Activated CD8-positive, alpha-beta T cell treated with anti-CD3 and anti-CD28 coated beads for 36 hours (primary cell): Measurements from ENCODE around the gene SLFN14. TPM values are rescaled to one million over a fixed set of nuclear protein-coding genes. Genes with fewer than 3 reads are reported as not detected.
"Not testable (repeated sequence)": the region's sequence is repeated elsewhere in the genome, so short reads cannot be mapped to it uniquely, and the experiment has no call there.

Source experiments
- ATAC-seq: fragments of 200-7000 bp; cut with Tn5 transposase; one replicate; pipeline ENCODE4 v1.10.0; 2021; ENCODE audit warnings: mild to moderate bottlenecking, moderate library complexity
- CTCF ChIA-PET: fragments of 350-600 bp; sonication (Branson Sonifier 250); formaldehyde crosslinking; loops from one replicate; lab custom pipeline; 2021; ENCODE audit warnings: antibody characterized with exemption; lab: Charles Lee
- POLR2A ChIA-PET: fragments of 350-600 bp; sonication (Branson Sonifier 250); formaldehyde crosslinking; loops from one replicate; lab custom pipeline; 2021; ENCODE audit warnings: antibody characterized with exemption; lab: Charles Lee
- DNase-seq: peaks from one replicate; pipeline ENCODE4 v3.0.0-alpha.2; 2020
- H3K27ac Mint-ChIP-seq: one replicate; pipeline ENCODE4 v1.8.0; 2021; ENCODE audit warnings: mild to moderate bottlenecking, mixed read lengths
- H3K27me3 Mint-ChIP-seq: one replicate; pipeline ENCODE4 v1.8.0; 2021; ENCODE audit warnings: mixed read lengths
- H3K36me3 Mint-ChIP-seq: one replicate; pipeline ENCODE4 v1.8.0; 2021; ENCODE audit warnings: low read depth, mixed read lengths
- H3K4me1 Mint-ChIP-seq: one replicate; pipeline ENCODE4 v1.8.0; 2021; ENCODE audit warnings: low read depth, mixed read lengths
- H3K4me3 Mint-ChIP-seq: one replicate; pipeline ENCODE4 v1.8.0; 2021; ENCODE audit warnings: mild to moderate bottlenecking, moderate library complexity, mixed read lengths
- H3K9me3 Mint-ChIP-seq: one replicate; pipeline ENCODE4 v1.8.0; 2021; ENCODE audit warnings: mixed read lengths
- intact Hi-C: fragments of 100-400 bp; cut with micrococcal nuclease; formaldehyde crosslinking; loops from one replicate; pipeline ENCODE4 v1.10.0; 2022
- total RNA-seq, 2 experiments: library from RNA; stranded (reverse); gene quantifications; one replicate each; pipeline ENCODE4 v1.2.3, GENCODE V29; 2021
- TF ChIP-seq, protein P1 (sequence below): fragments of 200-600 bp; IDR thresholded peaks from one replicate; pipeline ENCODE4 v1.8.0; 2022; ENCODE audit warnings: antibody characterized with exemption, mild to moderate bottlenecking

Gene SLFN14
- total RNA-seq, 2 experiments from 2014 or later: 0.11 TPM; not detected in 1

DNA sequence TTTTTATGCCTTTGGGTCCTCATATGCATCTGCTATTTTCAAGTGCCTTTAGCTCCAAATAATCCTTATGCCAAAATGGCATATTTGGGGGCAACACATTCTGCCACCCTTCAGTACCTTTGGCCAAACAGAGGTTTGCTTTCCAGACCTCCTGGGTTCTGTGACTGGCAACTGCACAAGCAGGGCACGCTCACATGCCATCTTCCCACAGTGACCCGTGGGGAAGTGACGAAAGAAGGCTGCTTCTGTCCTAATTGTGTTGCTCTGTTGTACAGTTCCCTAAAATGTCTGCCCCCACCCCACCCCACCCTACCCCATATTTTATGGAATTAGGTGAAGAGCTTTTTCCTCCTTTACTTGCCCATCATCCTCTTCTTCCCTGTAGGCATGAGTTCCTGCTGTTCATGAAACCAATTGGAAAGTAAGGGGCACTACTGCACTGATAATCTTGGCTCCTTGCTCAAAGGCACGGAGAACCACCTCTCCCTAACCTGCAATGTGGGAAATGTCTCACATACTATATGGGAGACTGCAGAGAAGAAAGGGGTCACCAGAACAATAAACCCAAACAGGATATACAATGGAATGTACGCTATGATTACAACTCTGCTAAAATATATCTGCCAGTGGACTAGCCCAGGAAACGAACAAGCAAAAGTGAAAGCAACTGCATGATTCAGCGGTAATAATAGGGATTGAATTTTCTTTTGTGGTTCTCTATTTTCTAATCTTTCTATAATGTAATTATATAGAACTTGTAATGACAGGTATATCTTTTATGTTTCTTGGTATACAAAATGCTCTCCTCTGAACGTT lies 19.8 kb downstream of the SLFN14 start:
- peak overlapping the region; percentile 87 for H3K4me3 Mint-ChIP-seq
- TF ChIP-seq, protein P1, sequence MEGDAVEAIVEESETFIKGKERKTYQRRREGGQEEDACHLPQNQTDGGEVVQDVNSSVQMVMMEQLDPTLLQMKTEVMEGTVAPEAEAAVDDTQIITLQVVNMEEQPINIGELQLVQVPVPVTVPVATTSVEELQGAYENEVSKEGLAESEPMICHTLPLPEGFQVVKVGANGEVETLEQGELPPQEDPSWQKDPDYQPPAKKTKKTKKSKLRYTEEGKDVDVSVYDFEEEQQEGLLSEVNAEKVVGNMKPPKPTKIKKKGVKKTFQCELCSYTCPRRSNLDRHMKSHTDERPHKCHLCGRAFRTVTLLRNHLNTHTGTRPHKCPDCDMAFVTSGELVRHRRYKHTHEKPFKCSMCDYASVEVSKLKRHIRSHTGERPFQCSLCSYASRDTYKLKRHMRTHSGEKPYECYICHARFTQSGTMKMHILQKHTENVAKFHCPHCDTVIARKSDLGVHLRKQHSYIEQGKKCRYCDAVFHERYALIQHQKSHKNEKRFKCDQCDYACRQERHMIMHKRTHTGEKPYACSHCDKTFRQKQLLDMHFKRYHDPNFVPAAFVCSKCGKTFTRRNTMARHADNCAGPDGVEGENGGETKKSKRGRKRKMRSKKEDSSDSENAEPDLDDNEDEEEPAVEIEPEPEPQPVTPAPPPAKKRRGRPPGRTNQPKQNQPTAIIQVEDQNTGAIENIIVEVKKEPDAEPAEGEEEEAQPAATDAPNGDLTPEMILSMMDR: no peak
- peaks cover 13% of the 10 kb centered on the region for H3K36me3 Mint-ChIP-seq
- H3K4me1 Mint-ChIP-seq: peaks cover 49% of the 10 kb centered on the region
- ChIA-PET CTCF (interaction anchor here (1.0 to 7.6 kb wide), 6 partner anchors 20 to 373 kb away, joined by 3 to 77 read pairs (median 4); no protein-coding TSS in a partner anchor), POLR2A (interaction anchor here (0.7 to 2.5 kb wide), 3 partner anchors 11 to 168 kb away, joined by 3 to 7 read pairs (median 3); partner anchors contain the start of gene SLFN11)
- H3K27me3 Mint-ChIP-seq: no peaks in the 10 kb centered on the region
- no peaks in the 10 kb centered on the region for H3K9me3 Mint-ChIP-seq
- intact Hi-C loops: no loop called here
- ATAC-seq (peak; percentile 28), DNase-seq (peak; percentile 71)
- H3K27ac Mint-ChIP-seq: peak overlapping the region; percentile 97

DNA sequence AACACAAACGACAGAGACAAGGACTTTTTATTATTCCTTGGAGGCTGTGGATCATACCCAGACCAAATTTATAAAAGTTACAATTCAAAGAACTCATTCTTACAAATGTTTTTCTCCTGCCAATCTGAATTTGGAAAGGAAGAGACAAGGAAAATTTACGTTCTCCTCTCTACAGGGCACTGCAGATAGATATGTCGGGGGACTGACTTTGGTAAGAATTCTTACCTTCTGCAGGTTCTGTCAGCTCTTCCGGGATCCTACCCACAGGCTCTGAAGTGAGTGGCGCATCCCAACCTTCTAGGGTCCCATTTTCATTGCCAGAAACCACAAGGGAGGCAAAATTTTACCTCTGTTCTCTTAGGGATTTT lies 21.0 kb downstream of the SLFN14 start:
- H3K9me3 Mint-ChIP-seq: no peaks in the 10 kb centered on the region
- intact Hi-C loops: loop anchor here (2.0 to 10.0 kb wide), 3 partner anchors 48 to 369 kb away; partner anchors contain the start of gene AP2B1
- no peak for DNase-seq
- ChIA-PET CTCF (interaction anchor here (0.7 to 7.6 kb wide), 31 partner anchors 10 to 398 kb away, joined by 3 to 77 read pairs (median 4); partner anchors contain the start of genes AP2B1, NLE1, PEX12 and SLFN5), POLR2A (interaction anchor here (0.6 to 6.7 kb wide), 10 partner anchors 10 to 374 kb away, joined by 3 to 66 read pairs (median 4); partner anchors contain the start of genes PEX12 and SLFN11)
- TF ChIP-seq, protein P1: no peak
- H3K36me3 Mint-ChIP-seq: peaks cover 21% of the 10 kb centered on the region
- no peak for ATAC-seq
- H3K27ac Mint-ChIP-seq: peak overlapping the region; percentile 97
- H3K4me3 Mint-ChIP-seq: peak overlapping the region; percentile 87
- H3K27me3 Mint-ChIP-seq: no peaks in the 10 kb centered on the region
- H3K4me1 Mint-ChIP-seq: peaks cover 44% of the 10 kb centered on the region

DNA sequence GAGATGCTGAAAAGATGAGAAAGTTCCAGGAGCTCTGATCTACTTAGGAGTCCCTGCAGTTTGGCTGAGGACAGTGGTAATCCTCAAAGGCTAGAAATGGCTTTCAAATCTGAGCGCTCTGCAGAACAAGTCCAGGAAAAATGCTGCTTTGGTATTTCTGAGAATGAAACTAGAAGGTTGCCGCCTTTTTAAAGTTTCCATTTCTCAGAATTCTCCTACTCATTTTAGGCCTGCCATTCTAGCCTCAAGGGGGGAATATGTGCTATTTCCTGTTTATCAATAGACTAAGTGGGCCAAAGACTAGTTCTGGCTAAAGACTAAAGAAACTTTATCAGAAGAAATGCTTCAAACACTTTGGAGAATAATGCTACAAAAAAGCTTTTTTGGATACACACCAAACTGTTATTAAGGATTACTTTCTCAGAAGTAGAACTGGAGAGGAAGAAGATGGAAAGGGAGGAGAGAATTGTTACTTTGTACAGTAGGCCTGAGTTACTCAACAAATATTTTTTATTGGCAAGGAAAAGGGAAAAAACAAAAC lies 22.9 kb downstream of the SLFN14 start, which contains the start of gene SLFN12L:
SLFN12L (minus strand) TSS at position 78 of the 541 bp plus-strand sequence. CDS start 15,314 bp downstream, outside the sequence.
- intact Hi-C loops: loop anchor here (2.0 to 10.0 kb wide), 5 partner anchors 50 to 367 kb away; partner anchors contain the start of genes AP2B1 and SLFN5
- ChIA-PET POLR2A (interaction anchor here (0.6 to 6.7 kb wide), 29 partner anchors 9 to 394 kb away, joined by 3 to 66 read pairs (median 3); partner anchors contain the start of genes SLFN11 and SLFN5), CTCF (interaction anchor here (0.7 to 7.6 kb wide), 23 partner anchors 17 to 367 kb away, joined by 3 to 77 read pairs (median 4); partner anchors contain the start of genes PEX12, SLFN11, SLFN13 and SLFN5)
- H3K27ac Mint-ChIP-seq: peak within 1 kb of the TSS; percentile 97
- H3K36me3 Mint-ChIP-seq: peaks cover 30% of the 10 kb centered on the region
- H3K27me3 Mint-ChIP-seq: no peaks in the 10 kb centered on the region
- TF ChIP-seq, protein P1: no peak
- H3K4me1 Mint-ChIP-seq: peaks cover 37% of the 10 kb centered on the region
- ATAC-seq (peak; percentile 54), DNase-seq (peak; percentile 60)
- H3K9me3 Mint-ChIP-seq: no peaks in the 10 kb centered on the region
- H3K4me3 Mint-ChIP-seq: peak within 1 kb of the TSS; percentile 76

DNA sequence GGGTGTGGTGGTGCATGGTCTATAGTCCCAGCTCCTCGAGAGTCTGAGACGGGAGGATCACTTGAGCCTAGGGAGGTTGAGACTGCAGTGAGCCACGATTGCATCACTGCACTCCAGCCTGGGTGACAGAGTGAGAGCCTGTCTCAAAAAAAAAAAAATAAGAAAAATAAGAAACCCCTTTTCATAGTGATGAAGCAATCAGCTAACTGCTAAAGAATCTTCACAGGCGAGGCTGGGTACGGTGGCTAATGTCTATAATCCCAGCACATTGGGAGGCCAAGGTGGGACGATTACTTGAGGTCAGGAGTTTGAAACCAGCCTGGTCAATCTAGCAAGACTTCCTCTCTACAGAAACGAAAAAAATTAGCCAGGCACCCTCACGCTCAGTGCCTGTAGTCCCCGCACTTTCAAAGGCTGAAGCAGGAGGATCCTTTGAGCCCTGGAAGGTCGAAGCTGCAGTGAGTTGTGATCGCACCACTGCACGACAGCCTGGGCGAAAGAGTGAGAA lies 23.9 kb downstream of the SLFN14 start:
- intact Hi-C loops: loop anchor here (2.0 to 10.0 kb wide), 4 partner anchors 51 to 294 kb away; partner anchors contain the start of genes AP2B1 and SLFN5
- POLR2A ChIA-PET: interaction anchor here (0.6 to 6.7 kb wide), 28 partner anchors 12 to 378 kb away, joined by 3 to 66 read pairs (median 4); partner anchors contain the start of genes AP2B1, SLFN11 and SLFN13
- Mint-ChIP-seq H3K4me3 (peak overlapping the region; percentile 76), H3K27me3 (no peaks in the 10 kb centered on the region), H3K36me3 (peaks cover 36% of the 10 kb centered on the region), H3K27ac (peak overlapping the region; percentile 97), H3K4me1 (peaks cover 45% of the 10 kb centered on the region), H3K9me3 (no peaks in the 10 kb centered on the region)
- ATAC-seq: peak; percentile 29
- DNase-seq: peak; percentile 58
- TF ChIP-seq, protein P1: no peak
- CTCF ChIA-PET: interaction anchor here (0.7 to 7.6 kb wide), 12 partner anchors 10 to 323 kb away, joined by 3 to 77 read pairs (median 4); partner anchors contain the start of genes SLFN11 and SLFN5

DNA sequence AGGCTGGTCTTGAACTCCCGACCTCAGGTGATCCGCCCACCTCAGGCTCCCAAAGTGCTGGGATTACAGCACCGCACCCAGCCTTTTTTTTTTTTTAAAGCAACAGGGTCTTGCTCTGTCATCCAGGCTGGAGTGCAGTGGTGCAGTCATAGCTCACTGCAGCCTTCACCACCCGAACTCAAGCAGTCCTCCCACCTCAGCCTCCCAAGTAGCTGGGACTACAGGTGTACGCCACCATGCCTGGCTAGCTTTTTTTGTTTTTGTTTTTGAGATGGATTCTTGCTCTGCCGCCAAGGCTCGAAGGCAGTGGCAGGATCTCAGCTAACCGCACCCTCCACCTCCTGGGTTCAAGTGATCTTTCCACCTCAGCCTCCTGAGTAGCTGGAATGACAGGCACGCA lies 25.2 kb downstream of the SLFN14 start:
- H3K27me3 Mint-ChIP-seq, ATAC-seq: not testable (repeated sequence)
- peaks cover 42% of the 10 kb centered on the region for H3K36me3 Mint-ChIP-seq

More for the DNA sequence above, 25.2 kb downstream of the SLFN14 start:
- peak overlapping the region; percentile 97 for H3K27ac Mint-ChIP-seq
- intact Hi-C loops: loop anchor here (5.0 to 10.0 kb wide), 2 partner anchors 52 to 191 kb away; partner anchors contain the start of gene AP2B1
- peak overlapping the region; percentile 76 for H3K4me3 Mint-ChIP-seq
- peak; percentile 47 for DNase-seq
- CTCF ChIA-PET: interaction anchor here (1.7 to 4.1 kb wide), 2 partner anchors 164 to 223 kb away, joined by 3 to 45 read pairs; no protein-coding TSS in a partner anchor
- H3K4me1 Mint-ChIP-seq: peaks cover 48% of the 10 kb centered on the region
- H3K9me3 Mint-ChIP-seq: not testable (repeated sequence)
- POLR2A ChIA-PET: interaction anchor here (0.5 to 6.7 kb wide), 13 partner anchors 8 to 561 kb away, joined by 3 to 66 read pairs (median 3); partner anchors contain the start of genes AP2B1, SLFN11, SLFN13 and SLFN5
